ENCODE measurements around the gene MYL10. TPM values are rescaled to one million over a fixed set of nuclear protein-coding genes. Genes with fewer than 3 reads are reported as not detected.

The MYL10 gene
- total RNA-seq, 2 donors from 2014 or later: not detected

DNA sequence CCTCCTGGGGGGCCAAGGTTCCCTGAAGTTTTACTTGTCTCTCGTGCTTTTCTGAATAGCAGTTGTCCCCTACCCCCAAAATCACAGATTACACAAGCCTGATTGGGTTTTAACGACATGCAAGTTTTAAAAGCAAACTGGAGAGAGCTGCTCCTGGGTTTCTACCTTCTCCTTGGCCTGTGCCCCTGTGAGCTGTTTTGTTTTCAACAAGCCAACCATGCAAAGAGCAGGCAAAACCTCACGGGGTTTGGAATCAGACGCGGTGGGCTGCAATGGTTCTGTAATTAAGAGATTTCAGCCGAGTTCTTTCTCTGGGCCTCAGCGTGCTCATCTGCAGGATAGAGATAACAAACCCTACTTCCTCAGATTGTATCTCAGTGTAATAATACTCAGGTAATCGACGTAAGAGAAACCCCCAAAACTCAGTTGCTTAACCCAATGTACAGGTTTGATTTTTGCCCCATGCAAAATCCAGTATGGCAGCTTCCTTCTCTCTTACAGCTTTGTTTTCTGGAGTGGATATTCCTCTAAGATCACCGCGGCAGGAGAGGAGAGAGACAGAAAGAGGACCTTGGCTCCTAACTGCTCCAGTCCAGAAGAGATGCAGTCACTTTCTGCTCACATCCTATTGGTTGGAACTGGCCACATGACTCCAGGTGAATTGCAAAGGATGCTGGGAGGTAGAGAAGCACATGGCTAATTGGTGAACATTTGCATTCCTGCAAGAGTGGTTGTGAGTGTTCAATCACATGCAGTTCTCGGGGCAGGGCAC, 42.0 kb downstream of the MYL10 start:
- ATAC-seq (no peak), DNase-seq (no peak)
- intact Hi-C loops (cut with DNase I): no loop called here

DNA sequence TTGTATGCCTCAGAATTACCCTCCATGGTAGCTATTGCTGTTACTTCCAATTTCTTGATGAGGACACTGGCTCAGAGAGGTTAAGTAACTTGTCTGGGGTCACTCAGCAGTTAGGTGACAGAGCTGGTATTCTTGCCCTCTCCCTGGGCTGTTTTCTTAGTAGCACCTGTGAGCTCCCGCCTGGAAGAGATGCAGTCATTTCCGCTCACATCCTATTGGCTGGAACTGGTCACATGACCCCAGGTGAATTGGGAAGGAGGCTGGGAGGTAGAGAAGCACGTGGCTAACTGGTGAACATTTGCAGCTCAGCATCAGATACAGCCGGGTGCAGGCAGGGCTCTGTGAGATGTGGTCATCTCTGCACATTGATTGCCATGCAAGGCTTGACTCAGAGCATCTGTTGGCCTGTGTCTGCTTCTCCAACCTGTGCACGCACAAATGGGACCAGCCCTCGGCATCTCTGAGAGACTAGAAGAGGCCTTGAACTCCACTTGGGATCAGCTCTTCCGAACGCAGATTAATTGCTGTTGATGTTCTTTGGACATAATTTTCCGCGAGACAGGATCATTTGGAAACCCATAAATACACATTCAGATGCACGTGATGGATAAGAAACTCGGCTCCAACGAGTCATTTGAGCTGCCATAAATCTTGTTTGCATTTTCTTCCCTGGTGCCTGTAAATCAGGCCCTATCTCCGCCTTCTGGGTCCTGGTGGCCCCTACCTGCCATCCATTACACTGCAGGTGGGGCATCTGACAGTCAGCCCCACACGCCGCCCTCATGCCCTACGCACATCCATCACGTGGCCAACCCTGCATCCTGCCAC, 42.8 kb downstream of the MYL10 start:
- intact Hi-C loops (cut with DNase I): no loop called here
- no peak for ATAC-seq
- DNase-seq: no peak

DNA sequence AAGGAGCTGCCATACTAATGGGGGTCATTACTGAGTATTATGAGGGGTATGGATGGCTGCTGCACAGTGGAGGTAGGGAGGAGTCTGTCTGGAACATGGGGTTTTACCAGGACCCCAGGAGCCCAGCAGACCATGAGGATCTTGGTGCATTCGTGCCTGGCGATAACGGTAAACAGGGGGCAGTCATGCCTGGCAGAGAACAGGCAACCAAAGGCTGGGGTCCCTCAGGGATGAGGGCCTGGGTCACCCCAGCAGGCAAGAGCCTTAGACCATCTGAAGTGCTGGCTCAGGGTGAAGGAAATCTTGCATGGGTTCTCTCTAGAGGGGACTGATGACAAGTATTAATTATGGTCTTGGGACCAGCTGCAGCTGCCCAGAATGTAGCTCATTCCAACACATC, 46.1 kb downstream of the MYL10 start:
- DNase-seq (no peak), ATAC-seq (no peak)
- intact Hi-C loops (cut with DNase I): no loop called here

DNA sequence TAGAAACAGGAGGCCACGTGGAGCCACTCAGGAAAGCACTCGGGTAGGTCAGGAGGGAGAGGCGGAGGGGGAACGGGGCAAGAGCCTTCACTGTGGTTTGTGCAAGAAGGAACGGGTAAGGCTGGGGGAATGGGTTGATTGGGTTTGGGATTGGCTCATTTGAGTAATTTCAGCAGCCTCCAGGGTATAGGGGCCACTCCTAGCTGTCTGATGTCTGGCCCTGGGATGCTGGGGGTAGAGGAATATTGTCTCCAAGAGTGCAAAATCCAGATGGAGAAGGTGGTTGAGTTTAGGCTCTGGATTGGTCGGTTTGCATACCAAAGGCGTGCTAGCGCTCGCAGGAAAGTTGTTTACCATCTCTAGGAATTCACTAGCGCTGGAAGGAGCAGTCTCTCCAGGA, 47.2 kb downstream of the MYL10 start:
- ATAC-seq (no peak), DNase-seq (no peak)
- intact Hi-C loops (cut with DNase I): no loop called here

DNA sequence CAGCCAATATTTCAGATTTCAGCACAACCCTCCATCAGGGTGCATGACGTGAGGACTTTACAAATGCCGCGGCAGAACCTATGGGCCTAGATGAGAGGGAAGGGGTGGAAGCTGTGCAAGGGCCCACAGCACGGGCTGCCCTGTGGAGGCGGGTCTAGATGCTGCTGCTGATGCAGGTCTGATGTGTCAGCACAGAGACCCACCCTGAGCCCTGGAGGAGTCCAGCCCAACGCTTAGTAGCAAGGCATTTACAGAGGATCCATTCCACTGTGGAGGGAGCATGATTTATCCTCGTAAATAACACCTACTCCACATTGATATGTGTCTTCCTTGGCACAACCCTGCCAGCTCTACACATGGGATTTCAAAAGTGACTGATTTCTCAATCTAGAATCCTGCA, 48.5 kb downstream of the MYL10 start:
- no peak for ATAC-seq
- intact Hi-C loops (cut with DNase I): no loop called here
- DNase-seq: no peak

DNA sequence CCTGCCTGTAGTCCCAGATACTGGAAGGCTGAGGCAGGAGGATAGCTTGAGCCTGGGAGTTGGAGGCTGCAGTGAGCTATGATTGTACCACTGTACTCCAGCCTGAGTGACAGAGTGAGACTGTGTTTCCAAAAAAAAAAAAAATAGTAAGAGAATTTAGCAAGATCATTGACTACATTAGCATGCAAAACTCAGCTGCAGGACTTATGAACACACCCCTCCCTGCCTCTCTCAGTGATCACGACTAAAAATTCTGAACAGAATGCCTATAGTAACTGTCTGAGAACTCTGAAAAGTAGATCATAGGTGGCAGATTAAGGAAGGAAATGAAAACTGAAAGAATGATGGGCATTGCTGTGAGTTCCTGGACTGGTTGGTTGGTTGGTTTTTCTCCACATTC, 50.5 kb downstream of the MYL10 start:
- intact Hi-C loops (cut with DNase I): no loop called here
- DNase-seq (no peak), ATAC-seq (no peak)

DNA sequence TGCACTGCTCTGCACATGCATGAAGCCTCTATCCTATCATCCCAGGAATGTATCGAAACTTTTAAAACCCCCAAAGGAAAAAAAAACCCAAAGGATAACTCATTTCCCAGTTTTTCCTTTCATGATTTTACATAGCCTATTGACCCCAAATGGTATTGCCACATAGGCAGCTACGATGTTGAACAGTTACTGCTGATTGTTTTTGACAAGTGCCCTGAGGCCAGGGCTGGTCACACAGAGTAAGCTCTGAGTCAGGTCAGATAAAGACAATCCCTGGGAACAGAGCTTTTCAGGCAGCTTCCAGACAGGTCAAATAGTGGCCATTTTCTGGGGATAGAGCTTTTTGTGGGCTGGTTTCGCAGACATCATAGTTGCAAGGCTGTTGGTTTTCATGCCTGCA, 52.1 kb downstream of the MYL10 start:
- no peak for DNase-seq
- no peak for ATAC-seq
- intact Hi-C loops (cut with DNase I): no loop called here

DNA sequence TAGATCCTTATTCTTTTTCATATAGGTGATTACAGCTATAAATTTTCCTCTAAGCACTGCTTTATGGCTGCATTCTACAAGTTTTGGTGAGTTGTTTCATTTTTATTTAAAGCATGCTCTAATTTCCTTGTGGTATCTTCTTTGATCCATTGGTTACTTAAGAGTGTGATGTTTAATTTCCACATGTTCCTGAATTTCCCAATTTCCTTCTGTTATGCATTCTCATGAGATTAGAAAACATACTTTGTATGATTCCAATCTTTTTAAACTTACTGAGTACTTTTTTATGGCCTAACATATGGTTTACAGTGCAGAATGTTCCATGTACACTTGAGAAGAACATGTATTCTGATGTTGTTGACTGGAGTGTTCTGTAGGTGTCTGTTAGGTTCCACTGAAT, 53.4 kb downstream of the MYL10 start:
- intact Hi-C loops (cut with DNase I): no loop called here
- no peak for ATAC-seq
- no peak for DNase-seq

DNA sequence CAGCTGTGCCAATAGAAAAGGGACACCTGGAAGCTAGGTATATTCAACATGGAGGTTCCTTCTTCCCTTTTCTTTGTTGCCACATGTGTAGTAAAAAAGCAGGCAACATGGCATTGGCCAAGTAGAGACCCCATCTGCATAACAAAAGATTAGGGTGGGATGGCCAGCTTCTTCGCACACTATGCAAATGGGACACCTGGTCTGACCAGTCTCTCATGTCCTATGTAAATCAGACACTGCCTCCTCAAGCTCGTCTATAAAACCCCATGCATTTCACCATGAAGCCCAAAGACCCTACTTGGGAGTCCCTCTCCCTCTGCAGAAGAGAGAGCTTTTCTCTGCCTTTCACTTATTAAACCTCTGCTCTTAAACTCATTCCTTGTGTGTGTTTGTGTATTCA, 53.9 kb downstream of the MYL10 start:
- intact Hi-C loops (cut with DNase I): no loop called here
- no peak for DNase-seq
- ATAC-seq: no peak

DNA sequence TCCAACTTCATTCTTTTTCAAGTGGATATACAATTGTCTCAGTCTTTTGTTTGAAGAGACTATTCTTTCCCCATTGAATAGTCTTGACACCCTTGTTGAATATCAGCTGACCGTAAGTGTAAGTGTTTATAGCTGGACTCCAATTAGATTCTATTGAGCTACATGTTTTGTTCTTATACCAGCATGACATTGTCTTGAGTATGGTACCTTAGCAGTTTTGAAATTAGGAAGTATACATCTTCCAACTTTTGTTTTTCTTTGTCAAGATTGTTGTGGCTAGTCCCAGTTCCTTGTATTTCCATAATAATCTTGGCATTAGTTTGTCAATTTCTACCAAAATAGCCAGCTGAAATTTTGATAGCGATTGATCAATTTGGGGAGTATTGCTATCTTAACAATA, 56.9 kb downstream of the MYL10 start:
- intact Hi-C loops (cut with DNase I): no loop called here
- no peak for ATAC-seq

DNA sequence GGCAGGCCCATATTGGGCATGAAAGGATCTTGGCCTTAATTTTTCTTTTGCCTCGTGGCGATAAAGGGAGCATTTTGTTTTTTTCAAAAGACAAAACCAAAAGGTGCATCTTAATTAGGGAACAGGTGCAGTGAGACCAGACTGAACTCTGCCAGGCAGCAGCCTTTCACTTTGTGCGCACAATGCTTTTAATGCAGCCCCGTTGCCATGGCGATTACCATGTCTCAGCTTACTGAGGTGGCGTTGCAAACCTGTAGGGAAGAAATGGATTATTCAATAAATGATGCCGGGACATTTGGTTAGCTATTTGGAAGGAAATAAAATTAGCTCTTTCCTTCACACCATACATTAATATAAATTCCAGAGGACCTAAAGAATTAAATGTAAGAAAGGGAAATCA, 61.9 kb downstream of the MYL10 start:
- DNase-seq (no peak), ATAC-seq (no peak)
- intact Hi-C loops (cut with DNase I): no loop called here

More for the DNA sequence above, 56.9 kb downstream of the MYL10 start:
- no peak for DNase-seq

DNA sequence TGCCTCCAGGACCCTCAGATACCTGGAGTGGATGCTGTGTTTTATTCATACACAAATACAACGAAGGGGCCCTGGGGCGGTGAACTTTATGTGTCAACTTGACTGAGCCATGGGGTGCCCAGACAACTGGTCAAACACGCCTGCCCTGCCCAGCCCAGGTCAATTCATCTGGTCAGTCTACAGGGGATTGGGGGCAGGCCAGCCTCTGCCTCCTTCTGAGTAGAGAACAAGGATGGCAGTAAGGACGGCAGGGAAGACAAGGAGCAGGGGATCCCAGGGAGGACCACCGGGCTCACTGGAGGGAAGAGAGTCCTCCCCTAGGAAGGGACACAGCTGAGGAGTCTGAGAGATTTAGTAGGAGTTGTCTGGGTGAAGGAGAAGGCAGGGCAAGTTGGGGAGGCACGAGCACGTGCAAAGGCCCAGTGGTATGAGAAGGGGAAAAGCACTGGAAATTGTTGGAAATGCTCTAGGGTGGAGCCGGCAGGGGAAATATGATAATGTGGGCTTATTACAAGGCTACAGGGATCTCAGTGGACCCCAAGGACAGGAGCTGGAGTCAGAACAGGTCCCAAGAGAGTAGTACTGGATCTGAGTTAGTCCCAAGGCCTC, 63.4 kb downstream of the MYL10 start:
- ATAC-seq: no peak
- DNase-seq: no peak
- intact Hi-C loops (cut with DNase I): no loop called here

DNA sequence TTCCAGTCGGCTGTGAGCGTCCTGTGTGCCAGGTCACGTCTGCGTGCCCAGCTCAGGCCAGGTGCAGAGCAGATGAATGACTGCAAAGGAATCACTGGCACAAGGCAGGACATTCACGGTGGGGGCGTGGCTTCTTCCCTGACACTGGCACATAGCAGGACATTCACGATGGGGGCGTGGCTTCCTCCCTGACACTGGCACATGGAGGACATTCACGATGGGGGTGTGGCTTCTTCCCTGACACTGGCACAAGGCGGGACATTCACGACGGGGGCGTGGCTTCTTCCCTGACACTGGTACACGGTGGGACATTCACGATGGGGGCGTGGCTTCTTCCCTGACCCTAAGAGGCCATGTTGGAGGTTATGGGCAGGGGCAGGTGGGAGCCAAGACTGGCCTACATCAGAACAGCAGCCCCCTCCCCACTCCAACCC, 64.3 kb downstream of the MYL10 start:
- intact Hi-C loops (cut with DNase I): no loop called here
- ATAC-seq (no peak), DNase-seq (no peak)

DNA sequence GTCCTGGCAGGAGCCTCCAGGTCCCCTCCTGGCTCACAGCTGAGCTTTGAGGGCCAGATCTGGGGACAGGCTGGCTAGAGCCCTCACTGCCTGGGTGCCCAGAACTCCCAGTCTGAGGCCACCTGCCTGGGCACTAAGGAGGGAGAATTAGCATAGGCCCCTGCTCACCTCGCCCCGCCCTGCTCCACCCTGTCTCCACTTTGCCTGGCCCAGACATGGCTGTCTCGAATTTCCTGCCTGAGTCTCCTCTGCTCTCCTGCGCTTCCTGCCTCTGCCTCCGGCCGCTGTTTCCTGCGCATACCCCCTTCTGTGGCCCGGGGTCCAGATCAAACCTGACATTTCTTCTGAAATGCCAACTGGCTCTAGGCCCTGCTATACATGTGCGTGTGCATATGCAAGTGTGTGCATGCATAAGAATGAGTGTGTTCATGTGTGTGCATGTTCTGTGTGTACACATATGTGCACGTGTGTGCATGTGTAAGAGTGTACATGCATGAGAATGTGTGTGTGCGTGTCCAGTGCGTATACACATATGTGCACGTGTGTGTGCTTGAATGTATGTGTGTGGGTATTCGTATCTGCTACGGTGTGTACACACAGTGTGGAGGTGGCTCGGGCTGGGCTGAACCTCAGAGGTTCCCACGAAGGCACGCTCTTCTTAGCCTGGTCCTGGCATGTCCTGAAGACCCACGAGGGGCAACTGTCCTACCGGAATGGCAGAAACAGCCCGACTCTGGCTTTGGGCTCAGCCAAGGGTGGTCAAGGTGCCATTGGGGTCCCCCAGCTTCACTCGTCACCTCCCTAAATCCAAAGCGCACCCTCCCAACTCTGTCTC, 64.9 kb downstream of the MYL10 start:
- ATAC-seq (no peak), DNase-seq (no peak)
- intact Hi-C loops (cut with DNase I): no loop called here

Other genes starting within 250 kb of the MYL10 start
- 100 to 1,000 TPM in 1 of 2 donors, 10 to 100 TPM in 1; 81.6 to 108 TPM for gene CUX1, start 188.3 kb upstream of the MYL10 start, total RNA-seq

Measured in left cardiac atrium (tissue), 4 donors.